Measurements from ENCODE around the gene FMNL3. TPM values are rescaled to one million over a fixed set of nuclear protein-coding genes. Genes with fewer than 3 reads are reported as not detected.

Gene FMNL3
- total RNA-seq, 2 experiments from 2014 or later, result 31.2 to 31.9 TPM

DNA sequence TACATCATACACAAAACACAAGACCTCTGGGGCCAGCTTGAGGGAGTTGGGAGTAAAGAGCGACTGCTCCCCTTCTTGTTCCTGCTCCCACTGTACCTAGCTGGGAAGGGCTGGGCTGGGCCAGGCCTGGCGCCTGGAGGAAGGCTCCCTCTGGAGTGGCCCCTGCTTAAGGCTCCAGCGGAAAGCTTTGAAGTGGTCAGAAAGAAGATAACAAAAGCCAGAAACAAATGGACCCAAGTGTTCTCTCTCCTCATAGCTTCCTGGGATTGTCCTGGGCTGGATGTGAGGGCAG lies 58.5 kb downstream of the FMNL3 start:
- no peak for DNase-seq
- peak overlapping the region; percentile 49 for H3K27ac Mint-ChIP-seq
- ChIA-PET CTCF (interaction anchor here (0.9 to 9.3 kb wide), 7 partner anchors 11 to 190 kb away, joined by 3 to 281 read pairs (median 7); partner anchors contain the start of genes FMNL3 and TMBIM6), POLR2A (interaction anchor here (0.6 to 1.7 kb wide), 8 partner anchors 8 to 461 kb away, joined by 3 to 8 read pairs (median 3); partner anchors contain the start of gene TMBIM6)
- H3K4me3 Mint-ChIP-seq, result no peak overlapping the region
- intact Hi-C loops (cut with micrococcal nuclease), result no loop called here
- peaks cover 13% of the 10 kb centered on the region for H3K4me1 Mint-ChIP-seq (ENCODE audit: low read depth)
- H3K9me3 Mint-ChIP-seq, result no peaks in the 10 kb centered on the region
- peaks cover 13% of the 10 kb centered on the region for H3K36me3 Mint-ChIP-seq
- H3K27me3 Mint-ChIP-seq, result no peaks in the 10 kb centered on the region

DNA sequence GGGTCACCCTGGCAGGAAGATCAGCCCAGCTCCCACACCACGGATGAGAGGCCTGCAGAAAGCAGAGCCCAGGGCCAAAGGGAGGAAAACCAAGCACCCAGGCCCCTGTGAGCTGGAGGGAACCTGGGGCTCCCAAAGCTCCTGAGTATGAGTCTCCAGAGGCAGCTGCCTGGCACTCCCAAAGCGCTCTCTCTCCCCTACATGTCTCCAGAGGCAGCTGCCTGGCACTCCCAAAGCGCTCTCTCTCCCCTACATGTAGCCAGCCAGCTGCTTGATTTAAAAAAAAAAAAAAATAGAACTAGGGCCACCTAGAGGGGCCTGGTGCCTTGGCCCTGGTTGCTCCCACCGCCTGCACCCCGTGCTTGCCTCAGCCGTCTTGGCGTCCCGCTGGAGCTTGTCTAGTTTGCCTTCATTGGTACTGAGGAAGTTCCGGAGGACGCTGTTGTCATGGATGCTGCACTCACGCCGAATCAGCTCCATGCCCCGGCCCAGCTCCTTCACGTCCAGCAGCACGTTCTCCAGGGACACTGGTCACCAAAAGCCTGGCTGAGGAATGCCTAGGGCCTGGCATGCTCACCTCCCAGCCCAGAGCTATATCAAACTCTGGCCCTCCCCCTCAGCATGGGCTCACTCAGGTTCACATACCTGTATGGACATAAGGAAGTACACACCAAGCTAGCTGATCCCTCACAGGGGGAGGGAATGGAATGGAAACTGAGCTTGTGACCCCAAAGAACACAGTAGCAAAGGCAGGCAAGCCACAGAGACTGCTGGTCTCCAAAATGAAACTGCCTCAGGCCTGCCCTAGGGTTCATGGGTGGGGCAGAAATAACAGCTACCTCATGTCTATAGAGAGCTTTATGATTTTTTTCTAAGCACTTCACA lies 59.1 kb downstream of the FMNL3 start:
- no peak for DNase-seq
- Mint-ChIP-seq H3K9me3 (no peaks in the 10 kb centered on the region), H3K36me3 (peaks cover 11% of the 10 kb centered on the region), H3K4me3 (no peak overlapping the region), H3K4me1 (ENCODE audit: low read depth) (peaks cover 13% of the 10 kb centered on the region), H3K27me3 (no peaks in the 10 kb centered on the region), H3K27ac (no peak overlapping the region)
- CTCF ChIA-PET, result interaction anchor here (0.7 to 9.3 kb wide), 10 partner anchors 10 to 191 kb away, joined by 3 to 281 read pairs (median 4); partner anchors contain the start of genes FMNL3, PRPF40B and TMBIM6
- intact Hi-C loops (cut with micrococcal nuclease), result no loop called here
- POLR2A ChIA-PET, result interaction anchor here (0.6 to 1.7 kb wide), 8 partner anchors 9 to 460 kb away, joined by 3 to 8 read pairs (median 3); partner anchors contain the start of gene TMBIM6

DNA sequence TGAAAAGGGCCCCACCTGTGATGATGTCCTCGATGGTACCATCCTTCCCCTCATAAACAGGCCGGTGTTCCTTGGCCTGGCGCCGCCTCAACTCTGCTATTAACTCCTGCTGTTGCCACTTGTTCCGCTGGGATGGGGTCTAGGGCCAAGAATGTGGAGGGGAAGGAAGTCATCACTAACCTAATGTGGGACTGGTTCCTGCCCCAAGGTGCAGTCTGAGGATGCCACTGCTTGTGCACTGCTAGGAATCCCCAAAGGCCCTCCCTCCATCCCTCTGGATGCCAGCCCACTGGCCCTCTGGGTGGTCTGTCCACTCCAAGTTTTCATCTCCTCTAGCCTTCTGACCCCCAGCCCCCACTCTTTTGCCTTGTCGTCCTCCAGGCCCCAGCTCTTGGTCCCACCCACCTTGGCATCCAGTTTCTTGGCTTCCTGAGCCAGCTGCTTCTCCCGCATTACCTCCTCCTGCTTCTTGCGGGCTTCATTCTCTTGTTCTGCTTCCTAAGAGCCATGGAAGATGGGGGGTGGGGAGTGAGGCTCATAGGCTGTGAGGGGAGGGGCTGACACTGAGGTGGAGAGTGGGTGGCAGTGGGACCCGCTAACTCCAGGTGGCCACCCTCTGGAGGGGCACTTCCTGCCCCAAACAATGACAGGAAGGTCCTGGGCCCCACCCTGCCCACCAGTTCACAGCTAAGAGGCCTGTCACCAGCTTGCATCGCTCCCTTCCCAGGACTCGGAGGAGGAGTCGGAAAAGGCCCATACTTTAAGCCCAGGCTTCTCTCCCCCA lies 60.1 kb downstream of the FMNL3 start:
- ChIA-PET POLR2A (interaction anchor here (0.6 kb wide), 1 partner anchor 9 kb away, joined by 3 read pairs; no protein-coding TSS in a partner anchor), CTCF (interaction anchor here (0.7 to 9.3 kb wide), 6 partner anchors 9 to 150 kb away, joined by 3 to 281 read pairs (median 7); partner anchors contain the start of genes FMNL3 and PRPF40B)
- intact Hi-C loops (cut with micrococcal nuclease), result no loop called here
- H3K36me3 Mint-ChIP-seq, result peaks cover 11% of the 10 kb centered on the region
- H3K4me1 Mint-ChIP-seq (ENCODE audit: low read depth), result peaks cover 13% of the 10 kb centered on the region
- no peaks in the 10 kb centered on the region for H3K9me3 Mint-ChIP-seq
- no peak for DNase-seq
- H3K27me3 Mint-ChIP-seq, result no peaks in the 10 kb centered on the region
- peak overlapping the region; percentile 23 for H3K27ac Mint-ChIP-seq
- no peak overlapping the region for H3K4me3 Mint-ChIP-seq

DNA sequence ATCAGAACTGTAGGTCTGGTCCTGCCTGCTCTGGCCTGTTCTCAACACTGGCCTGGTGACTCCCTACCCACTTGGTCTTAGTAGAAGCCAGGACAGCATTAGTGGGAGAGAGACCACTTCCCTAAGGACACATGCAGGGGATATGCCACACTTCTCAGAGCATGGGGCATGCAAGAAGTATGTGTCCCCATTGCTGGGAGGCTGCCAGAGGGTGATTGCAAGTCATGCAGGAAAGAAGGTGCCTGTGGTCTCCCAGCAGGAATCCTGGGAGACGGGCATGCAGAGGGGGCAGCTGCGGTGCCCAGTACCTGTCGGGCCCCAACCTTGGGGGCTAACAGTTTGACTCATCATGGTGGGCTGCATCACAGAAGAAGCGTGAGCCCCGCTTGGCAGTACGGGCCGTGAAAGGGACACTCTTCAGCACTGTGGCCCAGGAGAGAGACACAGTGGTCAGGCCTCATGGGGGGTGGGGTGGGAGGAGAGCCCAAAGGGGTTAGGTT lies 60.8 kb downstream of the FMNL3 start:
- no peak for DNase-seq
- Mint-ChIP-seq H3K4me3 (no peak overlapping the region), H3K36me3 (peaks cover 11% of the 10 kb centered on the region), H3K27ac (no peak overlapping the region), H3K9me3 (no peaks in the 10 kb centered on the region), H3K27me3 (no peaks in the 10 kb centered on the region), H3K4me1 (ENCODE audit: low read depth) (peaks cover 13% of the 10 kb centered on the region)
- intact Hi-C loops (cut with micrococcal nuclease), result no loop called here
- ChIA-PET CTCF (interaction anchor here (1.0 to 9.3 kb wide), 7 partner anchors 9 to 198 kb away, joined by 3 to 281 read pairs (median 11); partner anchors contain the start of gene FMNL3), POLR2A (interaction anchor here (0.6 kb wide), 1 partner anchor 9 kb away, joined by 3 read pairs; no protein-coding TSS in a partner anchor)

DNA sequence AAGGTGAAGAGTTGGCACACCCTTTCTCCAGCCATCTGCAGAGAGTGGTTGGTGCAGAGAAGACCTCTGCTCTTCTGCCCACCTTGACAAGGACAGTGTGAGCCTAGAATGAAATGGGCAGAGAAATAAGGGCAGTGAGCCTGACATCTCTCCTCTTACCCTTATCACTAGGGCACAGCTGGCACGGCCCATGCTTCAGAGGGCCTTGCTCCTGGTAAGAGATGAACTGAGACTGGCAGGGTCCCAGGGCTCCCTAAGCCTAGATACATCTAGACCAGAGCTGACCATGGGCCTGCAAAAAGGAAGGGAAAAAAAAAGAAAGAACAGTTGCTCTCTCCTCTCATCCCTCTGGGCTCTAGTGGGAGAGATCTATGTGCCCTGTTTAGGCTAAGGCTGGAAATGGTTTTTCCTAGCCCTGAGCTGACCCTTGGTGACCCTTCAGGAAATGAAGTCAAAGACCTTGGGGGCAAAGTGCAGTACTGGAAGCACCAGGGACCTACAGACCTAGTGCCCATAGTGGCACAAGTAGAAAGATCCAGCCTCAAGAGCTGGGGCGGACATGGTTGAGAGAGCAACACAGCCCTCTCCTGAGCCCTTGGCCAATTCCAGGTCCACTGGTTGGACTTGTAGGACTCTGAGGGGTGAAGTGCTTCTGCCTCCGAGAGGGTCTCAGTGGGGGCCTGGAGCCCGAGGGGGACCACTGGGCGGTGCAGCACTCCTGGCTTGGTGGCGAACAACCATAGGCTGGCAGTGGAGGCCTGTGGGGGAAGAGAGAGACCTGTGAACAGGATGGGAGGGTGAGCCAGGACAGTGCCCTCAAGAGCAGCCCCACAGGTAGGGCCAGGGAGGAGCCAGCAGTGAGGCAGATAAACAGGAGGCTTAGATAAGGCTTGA lies 61.8 kb downstream of the FMNL3 start:
- intact Hi-C loops (cut with micrococcal nuclease), result loop anchor here (2.0 kb wide), 1 partner anchor 25 kb away; no protein-coding TSS in a partner anchor
- H3K9me3 Mint-ChIP-seq, result no peaks in the 10 kb centered on the region
- H3K4me1 Mint-ChIP-seq (ENCODE audit: low read depth), result peaks cover 13% of the 10 kb centered on the region
- H3K4me3 Mint-ChIP-seq, result no peak overlapping the region
- CTCF ChIA-PET, result interaction anchor here (0.6 to 9.3 kb wide), 24 partner anchors 9 to 287 kb away, joined by 3 to 281 read pairs (median 5); partner anchors contain the start of genes FMNL3 and TMBIM6
- peaks cover 11% of the 10 kb centered on the region for H3K36me3 Mint-ChIP-seq
- H3K27ac Mint-ChIP-seq, result peak overlapping the region; percentile 56
- DNase-seq, result no peak
- H3K27me3 Mint-ChIP-seq, result no peaks in the 10 kb centered on the region
- POLR2A ChIA-PET, result interaction anchor here (1.1 kb wide), 1 partner anchor 58 kb away, joined by 3 read pairs; no protein-coding TSS in a partner anchor

DNA sequence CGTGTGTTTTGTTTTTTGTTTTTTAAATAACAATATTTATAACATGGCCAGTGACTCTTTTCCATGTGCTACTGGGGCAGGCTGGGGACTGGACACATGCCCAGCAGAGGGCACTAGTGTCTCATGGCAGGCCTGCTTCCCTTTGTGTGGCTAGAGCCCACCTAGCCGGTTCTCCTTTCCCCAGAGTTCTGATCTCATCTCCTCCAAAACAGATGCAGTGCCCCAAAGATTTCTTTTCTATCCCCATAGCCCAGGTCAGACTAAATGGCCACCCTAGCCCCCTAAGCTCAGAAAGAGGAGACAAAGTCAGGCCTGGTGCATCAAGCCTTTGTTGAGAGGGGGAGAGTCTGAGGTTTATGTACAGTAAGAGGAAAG lies 62.6 kb downstream of the FMNL3 start:
- ChIA-PET CTCF (interaction anchor here (0.6 to 9.3 kb wide), 25 partner anchors 8 to 286 kb away, joined by 3 to 281 read pairs (median 5); partner anchors contain the start of genes FMNL3 and TMBIM6), POLR2A (interaction anchor here (1.1 to 1.5 kb wide), 2 partner anchors 59 to 97 kb away, joined by 3 to 6 read pairs; partner anchors contain the start of gene TMBIM6)
- peak; percentile 86 for DNase-seq
- Mint-ChIP-seq H3K9me3 (no peaks in the 10 kb centered on the region), H3K4me1 (ENCODE audit: low read depth) (peaks cover 13% of the 10 kb centered on the region), H3K36me3 (peaks cover 11% of the 10 kb centered on the region), H3K4me3 (no peak overlapping the region), H3K27ac (peak overlapping the region; percentile 74), H3K27me3 (no peaks in the 10 kb centered on the region)
- intact Hi-C loops (cut with micrococcal nuclease), result loop anchor here (1.0 to 2.0 kb wide), 3 partner anchors 26 to 195 kb away; partner anchors contain the start of gene FMNL3

DNA sequence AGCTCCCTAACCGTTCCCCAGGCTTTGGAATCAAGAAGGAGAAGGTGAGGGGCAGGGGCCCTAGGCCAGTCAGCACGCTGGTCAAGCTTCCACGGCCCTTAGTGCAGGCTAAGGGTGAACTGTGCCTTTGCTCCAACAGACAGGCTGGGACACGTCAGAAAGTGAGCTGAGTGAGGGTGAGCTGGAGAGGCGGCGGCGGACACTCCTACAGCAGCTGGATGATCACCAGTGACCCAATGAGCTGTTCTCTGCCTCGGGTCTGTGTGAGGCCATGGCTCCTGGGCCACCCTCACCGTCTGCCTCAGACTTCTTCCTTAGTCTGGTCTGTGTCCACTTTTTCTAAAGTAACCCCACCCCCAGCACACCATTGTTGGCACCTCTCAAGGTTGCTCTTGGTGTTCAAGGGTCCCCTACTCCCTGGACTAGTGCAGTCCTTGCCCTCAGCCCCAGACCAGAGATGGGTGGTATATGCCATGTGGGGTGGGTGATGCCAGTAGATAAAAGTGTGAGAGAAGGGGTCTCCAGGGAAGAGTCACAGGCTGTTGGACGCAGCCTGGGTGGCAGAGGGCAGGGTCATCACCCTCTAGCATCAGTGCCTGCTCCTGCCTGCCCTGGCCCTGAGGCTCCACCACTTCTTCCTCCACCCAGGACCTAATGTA lies 63.1 kb downstream of the FMNL3 start:
- ChIA-PET CTCF (interaction anchor here (0.8 to 9.3 kb wide), 20 partner anchors 10 to 286 kb away, joined by 3 to 281 read pairs (median 5); partner anchors contain the start of genes FMNL3 and TMBIM6), POLR2A (interaction anchor here (1.5 kb wide), 1 partner anchor 97 kb away, joined by 6 read pairs; the partner anchor contains the start of gene TMBIM6)
- no peak for DNase-seq
- no peaks in the 10 kb centered on the region for H3K27me3 Mint-ChIP-seq
- intact Hi-C loops (cut with micrococcal nuclease), result loop anchor here (1.0 to 2.0 kb wide), 3 partner anchors 27 to 195 kb away; partner anchors contain the start of gene FMNL3
- no peak overlapping the region for H3K4me3 Mint-ChIP-seq
- peak overlapping the region; percentile 20 for H3K27ac Mint-ChIP-seq
- H3K36me3 Mint-ChIP-seq, result peaks cover 11% of the 10 kb centered on the region
- no peaks in the 10 kb centered on the region for H3K9me3 Mint-ChIP-seq
- H3K4me1 Mint-ChIP-seq (ENCODE audit: low read depth), result peaks cover 10% of the 10 kb centered on the region

DNA sequence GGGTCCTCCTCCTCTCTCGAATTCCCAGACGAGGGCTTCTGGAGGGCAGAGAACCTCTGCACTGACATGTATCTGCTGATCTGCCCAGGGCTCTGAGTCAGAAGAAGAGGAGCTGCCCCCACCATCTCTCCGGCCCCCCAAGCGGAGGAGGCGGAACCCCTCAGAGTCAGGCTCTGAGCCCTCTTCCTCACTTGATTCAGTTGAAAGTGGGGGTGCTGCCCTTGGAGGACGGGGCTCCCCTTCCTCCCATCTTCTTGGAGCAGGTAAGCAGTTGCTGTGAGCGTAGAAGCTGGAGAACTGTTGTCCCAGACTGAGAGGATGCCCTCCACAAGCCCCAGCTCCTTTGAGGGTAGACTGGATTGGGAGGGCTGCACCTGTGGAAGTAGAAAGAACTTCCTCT lies 64.1 kb downstream of the FMNL3 start:
- no peak for DNase-seq
- H3K4me1 Mint-ChIP-seq (ENCODE audit: low read depth), result peaks cover 5% of the 10 kb centered on the region
- no peaks in the 10 kb centered on the region for H3K9me3 Mint-ChIP-seq
- no peaks in the 10 kb centered on the region for H3K27me3 Mint-ChIP-seq
- no peak overlapping the region for H3K4me3 Mint-ChIP-seq
- H3K36me3 Mint-ChIP-seq, result peaks cover 11% of the 10 kb centered on the region
- CTCF ChIA-PET, result interaction anchor here (0.8 to 9.3 kb wide), 10 partner anchors 11 to 196 kb away, joined by 3 to 281 read pairs (median 5); partner anchors contain the start of gene FMNL3
- POLR2A ChIA-PET, result interaction anchor here (1.5 kb wide), 1 partner anchor 98 kb away, joined by 6 read pairs; the partner anchor contains the start of gene TMBIM6
- intact Hi-C loops (cut with micrococcal nuclease), result no loop called here
- H3K27ac Mint-ChIP-seq, result no peak overlapping the region

DNA sequence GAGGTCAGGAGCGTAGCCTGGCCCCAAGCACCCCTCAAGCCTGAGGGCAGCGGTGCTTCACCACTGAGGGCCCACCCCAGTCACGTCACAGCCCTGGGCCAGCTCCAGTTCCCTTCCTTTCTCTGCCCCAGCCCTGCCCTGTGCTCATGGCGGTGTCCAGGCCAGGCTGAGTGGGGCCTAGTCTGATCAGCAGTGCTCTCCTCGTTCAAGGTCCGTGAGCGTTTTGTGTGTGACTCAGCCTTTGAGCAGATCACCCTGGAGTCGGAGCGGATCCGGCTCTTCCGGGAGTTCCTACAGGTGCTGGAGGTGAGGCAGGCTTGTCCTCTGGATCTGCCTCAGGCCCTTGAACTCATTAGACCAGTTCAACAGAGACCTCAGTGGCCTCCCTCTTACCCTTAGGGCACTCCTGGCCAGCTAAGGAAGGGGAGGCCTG lies 64.8 kb downstream of the FMNL3 start:
- no peak overlapping the region for H3K4me3 Mint-ChIP-seq
- no peak for DNase-seq
- H3K4me1 Mint-ChIP-seq (ENCODE audit: low read depth), result peaks cover 5% of the 10 kb centered on the region
- intact Hi-C loops (cut with micrococcal nuclease), result no loop called here
- H3K9me3 Mint-ChIP-seq, result no peaks in the 10 kb centered on the region
- H3K36me3 Mint-ChIP-seq, result peaks cover 8% of the 10 kb centered on the region
- ChIA-PET POLR2A (no interaction called here), CTCF (interaction anchor here (0.9 to 9.3 kb wide), 4 partner anchors 31 to 99 kb away, joined by 3 to 281 read pairs (median 7); partner anchors contain the start of genes FMNL3 and TMBIM6)
- H3K27ac Mint-ChIP-seq, result no peak overlapping the region
- H3K27me3 Mint-ChIP-seq, result no peaks in the 10 kb centered on the region

DNA sequence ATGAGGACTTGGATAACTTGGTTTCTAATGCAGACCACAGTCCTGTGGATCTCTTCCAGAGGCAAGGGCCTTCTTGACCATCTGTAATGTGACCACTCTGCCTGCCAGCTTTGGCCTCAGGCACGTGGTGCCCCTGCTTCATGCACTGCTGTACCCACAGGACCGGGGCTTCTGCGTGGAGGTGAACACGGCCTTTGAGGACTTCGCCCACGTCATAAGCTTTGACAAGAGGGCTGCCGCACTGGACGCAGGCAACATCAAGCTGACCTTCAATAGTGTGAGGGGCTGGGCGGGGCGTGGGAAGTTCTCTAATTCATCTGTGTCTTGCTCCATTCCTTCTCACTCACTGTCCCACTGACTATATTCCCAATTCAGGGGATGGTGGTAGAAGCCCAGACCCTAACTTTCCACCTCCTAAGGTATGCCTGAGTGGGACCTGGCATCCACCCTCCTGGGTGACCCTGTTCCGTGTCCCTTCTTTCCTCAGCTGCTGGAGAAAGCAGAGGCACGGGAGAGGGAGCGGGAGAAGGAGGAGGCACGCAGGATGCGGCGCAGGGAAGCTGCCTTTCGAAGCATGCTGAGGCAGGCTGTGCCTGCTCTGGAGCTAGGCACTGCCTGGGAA lies 65.3 kb downstream of the FMNL3 start:
- H3K4me3 Mint-ChIP-seq, result no peak overlapping the region
- POLR2A ChIA-PET, result no interaction called here
- DNase-seq, result no peak
- intact Hi-C loops (cut with micrococcal nuclease), result no loop called here
- H3K9me3 Mint-ChIP-seq, result no peaks in the 10 kb centered on the region
- CTCF ChIA-PET, result interaction anchor here (0.9 to 9.3 kb wide), 4 partner anchors 31 to 136 kb away, joined by 3 to 281 read pairs (median 8); partner anchors contain the start of genes FMNL3 and TMBIM6
- H3K36me3 Mint-ChIP-seq, result peaks cover 3% of the 10 kb centered on the region
- peaks cover 9% of the 10 kb centered on the region for H3K4me1 Mint-ChIP-seq (ENCODE audit: low read depth)
- H3K27ac Mint-ChIP-seq, result no peak overlapping the region
- no peaks in the 10 kb centered on the region for H3K27me3 Mint-ChIP-seq

Data from activated CD4-positive, alpha-beta memory T cell treated with anti-CD3 and anti-CD28 coated beads for 36 hours (primary cell).